HG03196 (cell line): ENCODE measurements around the gene AGPAT3.

ENCODE experiments used
- ATAC-seq: cut with Tn5 transposase; IDR thresholded peaks from one replicate; pipeline ENCODE4 v1.9.1; 2021; ENCODE audit not compliant: unreplicated experiment

AGPAT3 gene

GRCh38 chr21:43972850-43973633 is 108.0 kb downstream of the AGPAT3 start:
- ATAC-seq = no peak

- no peak for ATAC-seq
Observed at GRCh38 chr21:43973634-43973955, 108.6 kb downstream of the AGPAT3 start.

- no peak for ATAC-seq
Observed at GRCh38 chr21:43974791-43975468, 109.9 kb downstream of the AGPAT3 start.

GRCh38 chr21:43975469-43976098 is 110.6 kb downstream of the AGPAT3 start:
- peak; percentile 49 for ATAC-seq

GRCh38 chr21:43976661-43977060 is 111.6 kb downstream of the AGPAT3 start:
- no peak for ATAC-seq

- ATAC-seq = no peak
Observed at GRCh38 chr21:43978060-43978459, 113.0 kb downstream of the AGPAT3 start.

GRCh38 chr21:43979654-43980053 is 114.6 kb downstream of the AGPAT3 start:
- no peak for ATAC-seq

- no peak for ATAC-seq
Observed at GRCh38 chr21:43981151-43981870, 116.3 kb downstream of the AGPAT3 start.

GRCh38 chr21:43981871-43982210 is 116.8 kb downstream of the AGPAT3 start:
- no peak for ATAC-seq

- ATAC-seq = no peak
Observed at GRCh38 chr21:43982489-43983078, 117.6 kb downstream of the AGPAT3 start.

- ATAC-seq = no peak
Observed at GRCh38 chr21:43983390-43983789, 118.4 kb downstream of the AGPAT3 start.

- no peak for ATAC-seq
Observed at GRCh38 chr21:43983860-43984420, 118.9 kb downstream of the AGPAT3 start.

GRCh38 chr21:43984905-43985689 is 120.1 kb downstream of the AGPAT3 start:
- no peak for ATAC-seq

- ATAC-seq = no peak
Observed at GRCh38 chr21:43985690-43986251, 120.7 kb downstream of the AGPAT3 start.

GRCh38 chr21:43986544-43987451 is 121.8 kb downstream of the AGPAT3 start:
- no peak for ATAC-seq

- no peak for ATAC-seq
Observed at GRCh38 chr21:43987509-43987908, 122.5 kb downstream of the AGPAT3 start.

GRCh38 chr21:43988016-43988415 is 123.0 kb downstream of the AGPAT3 start:
- ATAC-seq = no peak

- no peak for ATAC-seq
Observed at GRCh38 chr21:43988506-43989230, 123.6 kb downstream of the AGPAT3 start.
